Measurements from ENCODE around the gene FER. TPM values are rescaled to one million over a fixed set of nuclear protein-coding genes. Genes with fewer than 3 reads are reported as not detected.
A peak's percentile ranks its signal among the peaks of the same experiment; 100 is the strongest.
"Not testable (repeated sequence)": the region's sequence is repeated elsewhere in the genome, so short reads cannot be mapped to it uniquely, and the experiment has no call there.

Gene FER
- polyA plus RNA-seq, 4 donors = 16.2 to 19.3 (median 17.1) TPM

GRCh38 chr5:108743846-108744245 lies 3.9 kb upstream of the FER start:
- no peak for DNase-seq (ENCODE audit: low read depth in 4 of 4, low spot score in 2 of 4)

GRCh38 chr5:108747111-108747773 lies 455 bp upstream of the FER start:
- peak in 1 of 4 donors; percentile 57 for DNase-seq (ENCODE audit: low read depth in 4 of 4, low spot score in 2 of 4)

GRCh38 chr5:108748401-108749127 lies 867 bp downstream of the FER start:
- DNase-seq (ENCODE audit: low read depth in 4 of 4, low spot score in 2 of 4) = peak; percentile 87 to 97 (median 94)

- DNase-seq (ENCODE audit: low read depth in 4 of 4, low spot score in 2 of 4) = no peak
Measured at GRCh38 chr5:108749128-108749861, 1.6 kb downstream of the FER start.

GRCh38 chr5:108753331-108753730 lies 5.6 kb downstream of the FER start:
- DNase-seq (ENCODE audit: low read depth in 4 of 4, low spot score in 2 of 4) = no peak

- DNase-seq (ENCODE audit: low read depth in 4 of 4, low spot score in 2 of 4) = no peak
Measured at GRCh38 chr5:108753877-108754276, 6.2 kb downstream of the FER start.

- DNase-seq (ENCODE audit: low read depth in 4 of 4, low spot score in 2 of 4) = no peak
Measured at GRCh38 chr5:108760512-108760911, 12.8 kb downstream of the FER start.

GRCh38 chr5:108762660-108763059 lies 15.0 kb downstream of the FER start:
- DNase-seq (ENCODE audit: low read depth in 4 of 4, low spot score in 2 of 4) = no peak

- no peak for DNase-seq (ENCODE audit: low read depth in 4 of 4, low spot score in 2 of 4)
Measured at GRCh38 chr5:108763222-108763916, 15.7 kb downstream of the FER start.

GRCh38 chr5:108765647-108766046 lies 17.9 kb downstream of the FER start:
- DNase-seq (ENCODE audit: low read depth in 4 of 4, low spot score in 2 of 4) = no peak

- not testable (repeated sequence) for DNase-seq (ENCODE audit: low read depth in 4 of 4, low spot score in 2 of 4)
Measured at GRCh38 chr5:108766916-108767315, 19.2 kb downstream of the FER start.

GRCh38 chr5:108769352-108769751 lies 21.7 kb downstream of the FER start:
- no peak for DNase-seq (ENCODE audit: low read depth in 4 of 4, low spot score in 2 of 4)

- no peak for DNase-seq (ENCODE audit: low read depth in 4 of 4, low spot score in 2 of 4)
Measured at GRCh38 chr5:108772626-108773025, 24.9 kb downstream of the FER start.

- DNase-seq (ENCODE audit: low read depth in 4 of 4, low spot score in 2 of 4) = no peak
Measured at GRCh38 chr5:108773330-108773729, 25.6 kb downstream of the FER start.

GRCh38 chr5:108774079-108774478 lies 26.4 kb downstream of the FER start:
- not testable (repeated sequence) for DNase-seq (ENCODE audit: low read depth in 4 of 4, low spot score in 2 of 4)

GRCh38 chr5:108777582-108777981 lies 29.9 kb downstream of the FER start:
- not testable (repeated sequence) for DNase-seq (ENCODE audit: low read depth in 4 of 4, low spot score in 2 of 4)

- DNase-seq (ENCODE audit: low read depth in 4 of 4, low spot score in 2 of 4) = not testable (repeated sequence)
Measured at GRCh38 chr5:108784577-108784976, 36.9 kb downstream of the FER start.

- DNase-seq (ENCODE audit: low read depth in 4 of 4, low spot score in 2 of 4) = no peak
Measured at GRCh38 chr5:108786806-108787483, 39.2 kb downstream of the FER start.

GRCh38 chr5:108788142-108788541 lies 40.4 kb downstream of the FER start:
- DNase-seq (ENCODE audit: low read depth in 4 of 4, low spot score in 2 of 4) = no peak

GRCh38 chr5:108793207-108793606 lies 45.5 kb downstream of the FER start:
- no peak for DNase-seq (ENCODE audit: low read depth in 4 of 4, low spot score in 2 of 4)

All from left renal cortex interstitium (tissue), 4 donors.